HepG2 (cell line): ENCODE data around the gene RBM14. TPM values are rescaled to one million over a fixed set of nuclear protein-coding genes. Genes with fewer than 3 reads are reported as not detected.
"Not testable (repeated sequence)": the region's sequence is repeated elsewhere in the genome, so short reads cannot be mapped to it uniquely, and the experiment has no call there.

ENCODE experiments used
- ATAC-seq: fragments of 200-7000 bp; cut with Tn5 transposase; 3 replicates; pipeline ENCODE4 v1.9.1; 2020; ENCODE audit warnings: mild to moderate bottlenecking, moderate library complexity
- BruUV-seq: library from RNA; stranded (reverse); fragments of 400-500 nt; replicated peaks from 2 replicates; lab custom pipeline; 2021; lab: Mats Ljungman, UMichigan
- CTCF ChIA-PET: fragments of 300-600 bp; formaldehyde crosslinking; extraction: SDS; loops from one replicate; lab custom pipeline; 2021; ENCODE audit warnings: low total read pairs, inconsistent platforms, low intra/inter-chr PET ratio; lab: Yijun Ruan, JAX
- POLR2A ChIA-PET: fragments of 350-600 bp; sonication (Branson Sonifier 250); formaldehyde crosslinking; loops from one replicate; lab custom pipeline; 2020; ENCODE audit warnings: antibody characterized with exemption, inconsistent platforms; lab: Yijun Ruan, JAX
- DNase-seq: peaks from one replicate; pipeline ENCODE4 v3.0.0-alpha.2; 2015; ENCODE audit warnings: low spot score
- FAIRE-seq: peaks from 3 replicates; lab custom pipeline; 2011; peaks lifted over from hg19 to GRCh38; lab: Jason Lieb, UNC
- H2AFZ ChIP-seq: one replicate; pipeline ENCODE4 v1.6.1; 2011; ENCODE audit warnings: low read length, inconsistent platforms
- H3K27ac ChIP-seq: fragments of 300-600 bp; 3 replicates; pipeline ENCODE4 v1.8.0; 2011; ENCODE audit warnings: mixed run types, mild to moderate bottlenecking, mixed read lengths, low read length, inconsistent platforms; ENCODE audit not compliant: insufficient read depth; ENCODE audit errors: extremely low read length
- H3K27me3 ChIP-seq, 2 experiments: fragments of 200-600 bp in 1 of 2; 2 replicates in 1 of 2; 3 replicates in 1 of 2; pipeline versions ENCODE4 v1.6.0 to v1.8.0; 2011; ENCODE audit warnings: low read length in 2 of 2, mild to moderate bottlenecking in 2 of 2, moderate library complexity in 2 of 2, inconsistent platforms in 1 of 2; ENCODE audit not compliant: insufficient read depth in 2 of 2, control insufficient read depth in 1 of 2
- H3K36me3 ChIP-seq, 2 experiments: fragments of 200-600 bp in 1 of 2; replicated peaks in 1 of 2; 2 replicates in 1 of 2; 3 replicates in 1 of 2; pipeline versions ENCODE4 v1.5.1 to v1.8.0; 2011; ENCODE audit warnings: low read length in 2 of 2, inconsistent platforms in 1 of 2; ENCODE audit not compliant: insufficient read depth in 2 of 2, control insufficient read depth in 1 of 2
- H3K4me1 ChIP-seq: 2 replicates; pipeline ENCODE4 v1.5.1; 2012; ENCODE audit warnings: low read length, inconsistent platforms; ENCODE audit not compliant: insufficient read depth
- H3K4me2 ChIP-seq: 2 replicates; pipeline ENCODE4 v1.6.0; 2011; ENCODE audit warnings: low read depth, low read length, inconsistent platforms
- H3K4me3 ChIP-seq, 3 experiments: fragments of 200-600 bp in 1 of 3; sonication (generic), shearing (Covaris generic) in 1 of 3; replicated peaks in 1 of 3; 2 replicates each; pipeline ENCODE4 v1.5.1; 2011 to 2016; ENCODE audit warnings: low read length in 3 of 3, inconsistent platforms in 2 of 3, low read depth in 2 of 3, mild to moderate bottlenecking in 2 of 3, control low read depth in 1 of 3, mixed read lengths in 1 of 3; ENCODE audit not compliant: insufficient read depth in 1 of 3
- H3K79me2 ChIP-seq: one replicate; pipeline ENCODE4 v1.6.1; 2011; ENCODE audit warnings: low read length, inconsistent platforms; ENCODE audit not compliant: insufficient read depth
- H3K9ac ChIP-seq: 2 replicates; pipeline ENCODE4 v1.6.0; 2011; ENCODE audit warnings: mild to moderate bottlenecking, low read depth, low read length, inconsistent platforms; ENCODE audit not compliant: insufficient read depth
- H3K9me3 ChIP-seq: 2 replicates; pipeline ENCODE4 v1.5.1; 2012; ENCODE audit warnings: mild to moderate bottlenecking, low read length
- H4K20me1 ChIP-seq: 2 replicates; pipeline ENCODE4 v1.6.0; 2011; ENCODE audit warnings: inconsistent platforms, mild to moderate bottlenecking, low read length, moderate library complexity; ENCODE audit not compliant: insufficient read depth
- KLF12 ChIP-seq: sonication (generic); formaldehyde crosslinking; IDR thresholded peaks from 2 replicates; pipeline ENCODE4 v1.4.0; 2020; ENCODE audit warnings: missing genetic modification reagents, borderline replicate concordance
- ZNF562 ChIP-seq: sonication (generic); formaldehyde crosslinking; IDR thresholded peaks from 2 replicates; pipeline ENCODE4 v1.8.0; 2022; ENCODE audit warnings: missing genetic modification reagents, borderline replicate concordance
- WGBS: methylation state at CpG from one replicate; pipeline ENCODE4 v1.1.6; 2017; ENCODE audit warnings: low lambda C conversion rate; 5-methylcytosine and 5-hydroxymethylcytosine counted together
- in situ Hi-C: cut with HindIII; loops from 2 replicates; pipeline ENCODE4 v1.10.0; 2017; ENCODE audit warnings: low pct_unique_long_range_greater_than_20kb; ENCODE audit not compliant: extremely low pct_ligation_motif_present
- intact Hi-C: fragments of 100-400 bp; cut with micrococcal nuclease; formaldehyde crosslinking; loops from one replicate; pipeline ENCODE4 v1.10.0; 2022; ENCODE audit not compliant: unreplicated experiment
- polyA plus RNA-seq, 8 experiments: library from polyadenylated mRNA; depleted of rRNA in 3 of 8; stranded (reverse) in 7 of 8; unstranded in 1 of 8; fragments of >200 nt; fragmentation: Illumina TruSeq in 4 of 8; extraction: Trizol in 4 of 8; gene quantifications; 2 replicates each; pipeline versions ENCODE4 v1.2.1 to v1.2.3, GENCODE V29; 2011 to 2016; ENCODE audit warnings: low read depth in 4 of 8, missing spikeins in 1 of 8, mixed read lengths in 1 of 8; ENCODE audit not compliant: insufficient read depth in 1 of 8
- total RNA-seq, 5 experiments: library from RNA; depleted of rRNA; stranded (reverse); fragments of >200 nt; fragmentation: Illumina TruSeq; extraction: Trizol; gene quantifications; 2 replicates each; pipeline ENCODE4 v1.2.3, GENCODE V29; 2016; ENCODE audit warnings: low read depth in 1 of 5
- TF ChIP-seq, protein P1 (sequence below): sonication (generic); formaldehyde crosslinking; IDR thresholded peaks from 2 replicates; pipeline ENCODE4 v1.4.0; 2020; ENCODE audit warnings: missing genetic modification reagents, borderline replicate concordance

Gene RBM14
- total and polyA plus RNA-seq, 2 of the 13 experiments (the other 11 are each of a cell fraction or from before 2014, with no cell fraction given): 12.7 to 44.1 TPM

DNA sequence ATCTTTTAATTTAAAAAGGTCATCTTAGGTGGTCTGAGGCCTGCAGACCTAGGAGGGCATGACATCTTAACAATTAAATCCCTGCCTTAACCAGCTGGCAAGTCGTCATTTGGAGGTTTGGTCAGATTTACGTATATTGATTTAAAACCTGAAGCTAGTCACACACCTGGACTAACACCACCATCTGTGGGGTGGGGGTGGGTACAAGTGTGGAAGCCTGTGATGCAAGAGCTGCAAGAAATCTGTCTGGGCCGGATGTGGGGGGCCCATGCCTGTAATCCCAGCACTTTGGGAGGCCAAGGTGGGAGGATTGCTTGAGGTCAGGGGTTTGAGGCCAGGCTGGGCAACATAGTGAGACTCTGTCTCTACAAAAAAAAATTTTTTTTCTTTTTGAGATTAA, 35.2 kb upstream of the RBM14 start:
- Histone ChIP-seq H3K36me3 (no peaks in the 10 kb centered on the region), H4K20me1 (no peaks in the 10 kb centered on the region), H3K4me3 (no peak overlapping the region)
- TF ChIP-seq, protein P1, sequence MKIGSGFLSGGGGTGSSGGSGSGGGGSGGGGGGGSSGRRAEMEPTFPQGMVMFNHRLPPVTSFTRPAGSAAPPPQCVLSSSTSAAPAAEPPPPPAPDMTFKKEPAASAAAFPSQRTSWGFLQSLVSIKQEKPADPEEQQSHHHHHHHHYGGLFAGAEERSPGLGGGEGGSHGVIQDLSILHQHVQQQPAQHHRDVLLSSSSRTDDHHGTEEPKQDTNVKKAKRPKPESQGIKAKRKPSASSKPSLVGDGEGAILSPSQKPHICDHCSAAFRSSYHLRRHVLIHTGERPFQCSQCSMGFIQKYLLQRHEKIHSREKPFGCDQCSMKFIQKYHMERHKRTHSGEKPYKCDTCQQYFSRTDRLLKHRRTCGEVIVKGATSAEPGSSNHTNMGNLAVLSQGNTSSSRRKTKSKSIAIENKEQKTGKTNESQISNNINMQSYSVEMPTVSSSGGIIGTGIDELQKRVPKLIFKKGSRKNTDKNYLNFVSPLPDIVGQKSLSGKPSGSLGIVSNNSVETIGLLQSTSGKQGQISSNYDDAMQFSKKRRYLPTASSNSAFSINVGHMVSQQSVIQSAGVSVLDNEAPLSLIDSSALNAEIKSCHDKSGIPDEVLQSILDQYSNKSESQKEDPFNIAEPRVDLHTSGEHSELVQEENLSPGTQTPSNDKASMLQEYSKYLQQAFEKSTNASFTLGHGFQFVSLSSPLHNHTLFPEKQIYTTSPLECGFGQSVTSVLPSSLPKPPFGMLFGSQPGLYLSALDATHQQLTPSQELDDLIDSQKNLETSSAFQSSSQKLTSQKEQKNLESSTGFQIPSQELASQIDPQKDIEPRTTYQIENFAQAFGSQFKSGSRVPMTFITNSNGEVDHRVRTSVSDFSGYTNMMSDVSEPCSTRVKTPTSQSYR: 0 out of 2 replicates have a peak, but pooled peaks have one; percentile 7
- no peak for TF ChIP-seq KLF12 (CRISPR knock-in tag)
- TF ChIP-seq, all 625 proteins: peak for 1
- in situ Hi-C loops (no loop called here), intact Hi-C loops (no loop called here)
- Histone ChIP-seq H3K9ac (no peak overlapping the region), H3K27ac (no peak overlapping the region), H3K9me3 (no peaks in the 10 kb centered on the region; the same call in 1 of the 2 replicates), H3K79me2 (no peaks in the 10 kb centered on the region), H3K4me2 (no peak overlapping the region), H3K27me3 (no peaks in the 10 kb centered on the region), H3K4me1 (peaks cover 26% of the 10 kb centered on the region), H2AFZ (no peak overlapping the region)
- DNase-seq (no peak), FAIRE-seq (no peak), ATAC-seq (no peak)
- no TSS peak for BruUV-seq
- WGBS: 44% methylated on average over 3 of the region's 3 CpGs
- ChIA-PET CTCF (no interaction called here), POLR2A (interaction anchor here (1.0 to 1.8 kb wide), 4 partner anchors 12 to 97 kb away, joined by 3 to 9 read pairs (median 4); partner anchors contain the start of genes CCDC87, CCS and RBM4B)

DNA sequence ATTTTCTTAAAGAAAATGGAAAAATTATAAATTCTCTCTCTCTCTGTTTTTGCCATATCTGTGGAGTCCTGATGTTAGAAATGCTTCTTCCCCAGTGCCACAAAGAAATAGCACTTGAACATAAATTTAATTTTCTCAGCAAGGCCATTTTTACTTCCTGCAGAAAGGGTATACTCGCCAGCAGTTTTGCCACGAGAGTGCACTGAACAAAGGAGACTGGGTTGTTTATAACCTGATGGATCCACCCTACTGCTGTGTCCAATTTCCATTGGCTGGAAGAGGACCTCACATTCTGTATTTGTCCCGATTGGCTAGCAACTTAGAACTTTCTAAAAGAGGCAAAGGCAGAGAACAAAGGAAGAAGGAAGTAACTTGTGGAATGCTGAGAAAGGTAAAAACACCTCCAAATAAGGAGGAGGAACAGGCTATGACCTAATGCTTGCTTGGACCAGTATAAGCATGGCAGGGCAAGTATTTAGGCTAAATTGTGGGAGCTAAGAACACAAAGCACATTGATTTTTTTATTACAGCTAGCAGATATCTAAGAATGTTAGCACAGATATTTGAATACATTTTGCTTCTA, 33.8 kb upstream of the RBM14 start:
- POLR2A ChIA-PET, in situ Hi-C loops, BruUV-seq: not testable (repeated sequence)

More for the DNA sequence above, 33.8 kb upstream of the RBM14 start:
- CTCF ChIA-PET, H4K20me1 ChIP-seq, H3K27ac ChIP-seq, H3K4me3 ChIP-seq, H3K4me2 ChIP-seq, DNase-seq, ATAC-seq, H3K27me3 ChIP-seq, H3K9me3 ChIP-seq, H3K36me3 ChIP-seq, H2AFZ ChIP-seq, intact Hi-C loops, FAIRE-seq, H3K9ac ChIP-seq, H3K79me2 ChIP-seq: not testable (repeated sequence)
- WGBS: 54% methylated on average over 3 of the region's 3 CpGs
- TF ChIP-seq ZNF562 (CRISPR knock-in tag): peak; percentile 76; the same call in 1 of the 2 replicates
- peaks cover 31% of the 10 kb centered on the region for H3K4me1 ChIP-seq
